HG02884 (cell line): ENCODE data around the gene MPRIP.
"Not testable (repeated sequence)": the region's sequence is repeated elsewhere in the genome, so short reads cannot be mapped to it uniquely, and the experiment has no call there.

Experiments used
- ATAC-seq: cut with Tn5 transposase; IDR thresholded peaks from one replicate; pipeline ENCODE4 v1.9.1; 2021; ENCODE audit warnings: mild to moderate bottlenecking, moderate library complexity; ENCODE audit not compliant: unreplicated experiment

The MPRIP gene

DNA sequence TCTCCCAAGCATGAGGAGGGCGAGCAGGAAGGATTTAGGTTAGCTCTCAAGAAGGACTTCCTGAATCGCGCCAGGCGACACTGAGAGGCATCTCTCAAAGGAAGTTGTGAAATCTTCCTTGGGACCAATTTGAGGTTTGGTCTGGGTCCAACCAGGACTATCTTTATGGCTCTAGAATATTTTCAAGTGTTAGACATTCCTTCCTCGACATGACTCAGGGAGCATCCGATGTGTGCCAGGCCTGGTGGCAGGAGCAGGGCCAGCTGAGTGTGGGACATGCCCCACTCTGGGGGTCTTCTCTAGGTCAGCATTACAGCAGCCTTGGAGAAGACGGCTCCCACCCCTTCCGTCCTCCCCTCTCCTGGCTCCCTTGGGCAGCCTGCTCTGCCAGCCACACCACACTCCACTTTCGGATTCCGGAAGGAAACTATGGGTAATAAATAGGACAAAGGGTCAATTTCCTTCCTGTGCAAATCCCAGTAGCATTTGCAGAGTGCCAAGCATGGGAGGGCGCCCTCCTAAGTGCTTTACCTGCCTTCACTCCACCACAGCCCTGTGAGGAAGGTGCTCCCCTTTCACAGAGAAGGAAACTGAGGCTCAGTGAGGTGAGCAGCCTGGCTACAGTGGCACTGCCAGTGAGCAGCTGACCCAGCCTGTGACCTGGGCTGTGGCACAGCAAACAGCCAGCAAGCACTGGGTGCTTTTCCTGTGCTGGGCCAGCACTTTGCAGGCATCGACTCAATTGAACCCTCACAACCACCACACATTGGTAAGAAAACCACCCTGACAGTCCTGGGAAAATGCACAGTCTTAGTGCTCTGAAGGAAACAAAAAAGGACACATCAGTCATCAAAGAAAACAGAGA lies 31.0 kb upstream of the MPRIP start:
- ATAC-seq = not testable (repeated sequence)

DNA sequence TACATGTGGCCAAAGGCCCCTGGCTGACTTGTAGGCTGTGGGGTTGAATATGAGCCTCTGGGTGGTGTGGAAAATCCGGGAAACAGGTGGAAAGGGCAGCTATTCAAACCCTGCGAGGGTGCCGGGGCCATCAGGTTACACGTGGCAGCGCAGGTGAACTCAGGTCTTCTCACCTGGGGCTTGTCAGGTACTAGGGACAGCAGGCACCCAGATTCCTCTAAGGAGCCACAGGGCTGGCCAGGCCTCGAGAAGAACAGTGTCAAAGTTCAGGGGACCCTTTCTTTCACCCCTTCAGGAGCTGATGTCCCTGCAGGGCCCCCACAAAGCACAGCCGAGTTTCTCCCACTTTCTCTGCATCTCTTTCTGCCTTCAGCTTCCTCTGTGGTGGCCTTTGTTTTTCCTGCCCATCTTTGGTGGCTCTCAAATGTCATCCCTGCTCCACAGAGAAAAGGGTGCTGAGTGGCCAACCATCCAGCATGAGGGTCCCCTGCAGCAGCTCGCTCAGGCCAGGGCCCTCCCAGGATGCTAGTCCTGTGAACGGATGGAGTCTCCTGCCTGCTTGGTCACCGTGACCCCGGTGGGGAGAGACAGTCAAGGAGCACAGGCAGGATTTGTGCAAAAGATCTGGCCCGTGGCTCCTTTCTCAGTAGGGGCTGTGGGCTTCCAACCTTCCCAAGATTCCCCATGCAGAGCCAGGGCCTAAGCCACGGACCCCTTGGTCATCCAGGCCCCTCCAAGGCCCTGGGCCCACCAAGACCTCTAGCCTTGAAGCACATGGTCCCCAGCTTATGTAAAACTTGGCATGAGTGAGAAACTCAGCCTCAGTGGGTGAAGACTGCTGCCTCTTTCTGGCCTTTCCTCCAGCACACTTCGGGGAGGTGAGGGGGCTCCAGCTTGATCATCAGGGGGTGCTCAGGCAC lies 28.2 kb upstream of the MPRIP start:
- not testable (repeated sequence) for ATAC-seq

DNA sequence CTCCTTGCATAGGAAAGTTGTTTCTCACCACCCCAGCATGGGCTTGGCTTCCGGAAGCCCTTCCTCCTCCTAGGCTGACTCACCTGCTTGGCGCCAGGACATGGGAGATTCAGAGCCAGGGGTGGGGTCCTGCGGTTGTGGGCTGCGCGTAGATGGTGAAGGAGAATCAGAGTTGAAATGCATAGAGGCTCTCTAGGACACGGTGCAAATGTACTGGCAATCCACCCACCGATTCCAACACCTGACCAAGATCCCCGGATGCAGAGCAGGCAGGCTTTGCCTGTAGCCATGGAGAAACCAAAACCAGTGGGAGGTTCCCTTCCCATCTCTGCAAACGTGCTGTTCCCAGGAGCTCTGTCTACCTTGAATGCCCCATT lies 27.5 kb upstream of the MPRIP start:
- not testable (repeated sequence) for ATAC-seq

DNA sequence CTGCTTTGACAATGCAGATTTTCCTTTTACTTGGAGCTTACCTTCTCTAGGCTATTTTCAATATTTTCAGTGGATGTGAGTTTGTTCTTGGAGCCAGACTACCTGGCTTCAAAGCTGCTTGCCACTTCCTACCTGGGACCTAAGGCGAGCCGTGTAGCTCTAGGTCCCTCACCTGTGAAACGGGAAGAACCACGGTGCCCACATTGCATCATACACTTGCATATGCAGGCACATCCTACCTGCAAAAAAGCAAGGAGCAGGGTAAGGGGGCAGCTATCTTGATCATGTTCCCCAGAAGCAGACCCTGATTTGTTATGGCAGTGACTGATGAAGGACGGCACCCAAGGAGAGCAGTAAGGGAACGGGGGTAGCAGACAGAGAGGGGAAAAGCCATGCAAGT lies 27.0 kb upstream of the MPRIP start:
- no peak for ATAC-seq

DNA sequence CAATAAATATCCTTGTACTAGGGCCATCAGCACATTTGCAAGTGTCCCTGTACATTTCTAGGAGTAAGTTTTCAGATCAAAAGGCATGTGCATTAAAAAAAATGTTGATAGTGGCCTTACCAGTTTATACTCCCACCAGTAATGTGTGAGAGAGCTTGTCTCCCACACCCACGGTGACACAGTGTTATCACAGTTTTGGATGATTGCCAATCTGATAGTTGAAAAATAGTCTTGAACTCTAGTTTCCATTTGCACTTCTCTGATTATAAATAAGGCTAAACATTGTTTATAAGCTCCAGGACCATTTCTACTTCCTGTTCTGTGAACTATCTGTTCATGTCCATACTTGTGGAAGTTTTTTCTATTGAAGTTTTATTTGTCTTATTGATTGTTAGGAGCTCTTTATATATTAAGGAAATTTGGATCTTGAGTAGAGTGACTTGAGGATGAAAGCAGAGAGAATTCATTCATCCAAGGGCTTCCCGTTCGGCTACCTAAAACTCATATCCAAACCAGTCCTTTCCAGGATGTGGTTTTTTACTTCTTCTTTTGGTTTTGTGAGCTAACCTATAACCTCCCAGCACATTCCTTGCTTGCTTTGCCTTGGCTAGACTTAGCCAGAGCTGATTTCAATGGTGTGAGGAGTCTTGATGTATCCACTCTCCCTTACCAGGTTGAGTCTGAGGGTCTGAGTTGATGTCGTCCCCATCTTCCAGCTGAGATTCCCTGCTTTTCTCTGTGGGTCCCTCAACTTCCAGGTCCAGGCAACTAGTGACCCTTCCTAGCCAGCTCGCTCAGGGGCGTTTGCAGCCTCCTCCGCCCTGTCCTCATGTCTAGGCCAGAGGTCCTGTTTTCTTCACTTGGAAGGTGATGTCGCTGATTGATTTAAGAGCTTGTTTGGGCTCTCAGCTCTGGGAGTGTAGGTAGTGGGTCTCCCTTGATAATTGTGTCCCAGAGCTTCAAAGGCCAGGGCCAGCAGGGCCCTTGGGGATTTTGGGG lies 25.8 kb upstream of the MPRIP start:
- ATAC-seq = not testable (repeated sequence)

DNA sequence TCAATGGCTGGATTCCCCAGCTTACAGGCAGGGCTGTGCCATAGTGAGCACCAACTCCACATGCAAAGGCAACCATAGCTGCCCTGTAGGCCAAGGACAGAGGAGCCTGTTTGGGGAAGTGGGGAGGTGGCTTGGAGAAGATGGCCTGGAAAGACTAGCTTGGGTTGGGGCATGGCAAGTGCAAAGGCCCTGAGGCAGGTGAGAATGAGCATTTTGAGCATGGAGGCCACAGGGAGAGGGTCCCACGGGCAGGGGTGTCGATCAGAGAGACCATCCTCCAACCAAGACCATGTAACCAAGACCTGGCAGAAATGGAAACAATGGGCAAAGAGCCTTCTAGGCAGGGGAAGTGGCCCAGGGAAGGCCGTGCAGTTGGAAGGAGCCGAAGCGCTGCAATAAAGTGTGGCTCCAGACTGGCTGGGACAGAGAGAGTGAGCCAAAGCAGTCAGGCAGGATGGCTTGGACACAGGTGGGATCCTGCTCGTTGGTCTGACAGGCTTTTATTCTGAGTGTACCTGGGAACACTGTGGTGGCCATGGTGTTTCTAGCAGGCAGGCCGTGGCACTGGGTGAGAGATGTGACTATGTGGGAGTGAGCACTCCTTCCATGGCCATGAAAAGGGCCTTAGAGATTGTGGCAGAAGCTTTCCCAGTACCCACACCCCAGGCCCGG lies 24.8 kb upstream of the MPRIP start:
- ATAC-seq = no peak

DNA sequence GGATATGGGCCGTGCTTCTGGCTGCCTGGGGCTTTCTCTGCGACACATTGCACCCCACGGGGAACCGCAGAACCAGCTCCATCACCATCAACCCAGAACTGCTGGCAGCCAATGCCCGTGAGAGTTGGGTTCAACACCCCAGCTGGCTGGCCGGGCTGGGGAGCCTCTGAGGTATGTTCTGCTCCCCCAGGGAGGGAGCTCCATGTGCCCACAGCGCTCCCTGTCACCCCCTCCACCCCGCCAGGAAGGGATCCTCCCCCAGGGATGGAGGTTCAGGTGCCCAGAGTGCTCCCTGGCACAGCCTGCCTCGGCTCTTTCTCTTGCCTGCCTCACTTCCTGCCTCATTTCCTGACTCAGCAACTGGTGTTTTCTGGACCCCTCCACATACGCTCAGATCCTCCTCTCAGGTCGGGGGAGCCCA lies 24.2 kb upstream of the MPRIP start:
- ATAC-seq = no peak

DNA sequence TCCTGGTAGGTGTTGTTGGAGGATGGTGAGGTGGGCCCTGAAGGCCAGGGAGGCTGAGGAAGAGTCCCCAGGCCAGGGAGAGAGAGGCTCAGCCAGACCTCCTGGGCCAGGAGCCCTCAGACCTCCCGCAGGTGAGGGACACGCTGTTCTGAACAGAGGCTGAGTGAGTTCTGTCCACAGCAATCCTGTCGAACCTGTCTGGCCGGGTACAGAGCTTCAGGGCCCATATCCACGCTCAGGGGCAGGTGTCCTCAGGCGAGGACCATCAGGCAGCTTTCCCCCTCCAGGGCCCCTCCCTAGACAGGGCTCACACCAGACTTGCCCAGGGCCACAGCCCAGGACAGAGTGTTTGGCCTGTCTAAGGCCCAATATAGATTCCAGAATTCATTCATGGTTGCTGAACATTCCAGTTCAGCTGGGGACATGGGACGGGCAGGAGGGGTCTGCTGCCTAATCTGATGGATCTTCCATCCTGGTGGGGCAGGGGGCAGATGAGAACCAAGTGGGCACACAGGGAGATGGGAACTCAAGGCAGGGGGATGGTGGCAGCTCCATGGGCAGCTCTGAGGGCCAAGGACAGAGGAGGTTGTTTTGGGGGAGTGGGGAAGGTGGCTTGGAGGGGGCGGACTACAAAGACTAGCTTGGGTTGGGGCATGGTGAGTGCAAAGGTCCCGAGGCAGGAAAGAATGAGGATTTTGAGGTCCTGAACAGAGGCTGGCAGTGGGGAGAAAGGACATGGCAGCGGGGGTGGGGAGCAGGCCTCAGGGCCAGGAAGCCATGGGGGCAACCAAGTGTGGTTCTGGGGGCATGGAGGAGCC lies 23.4 kb upstream of the MPRIP start:
- no peak for ATAC-seq

DNA sequence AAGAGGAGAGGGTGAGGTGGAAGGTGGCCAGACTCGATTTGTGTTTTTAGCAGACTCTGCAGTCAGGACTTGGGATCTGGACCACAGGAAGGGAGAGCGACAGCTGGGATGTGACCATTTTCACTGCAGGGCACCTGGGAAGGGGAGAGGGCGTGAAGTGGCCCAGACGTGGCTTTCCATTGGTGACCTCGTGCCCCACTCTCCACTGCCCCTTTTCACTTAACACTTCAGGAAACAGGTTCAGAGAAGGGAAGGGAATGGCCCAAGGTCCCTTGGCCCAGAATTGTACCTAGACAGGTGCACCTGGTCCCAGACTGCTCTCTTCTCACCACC lies 22.9 kb upstream of the MPRIP start:
- no peak for ATAC-seq

DNA sequence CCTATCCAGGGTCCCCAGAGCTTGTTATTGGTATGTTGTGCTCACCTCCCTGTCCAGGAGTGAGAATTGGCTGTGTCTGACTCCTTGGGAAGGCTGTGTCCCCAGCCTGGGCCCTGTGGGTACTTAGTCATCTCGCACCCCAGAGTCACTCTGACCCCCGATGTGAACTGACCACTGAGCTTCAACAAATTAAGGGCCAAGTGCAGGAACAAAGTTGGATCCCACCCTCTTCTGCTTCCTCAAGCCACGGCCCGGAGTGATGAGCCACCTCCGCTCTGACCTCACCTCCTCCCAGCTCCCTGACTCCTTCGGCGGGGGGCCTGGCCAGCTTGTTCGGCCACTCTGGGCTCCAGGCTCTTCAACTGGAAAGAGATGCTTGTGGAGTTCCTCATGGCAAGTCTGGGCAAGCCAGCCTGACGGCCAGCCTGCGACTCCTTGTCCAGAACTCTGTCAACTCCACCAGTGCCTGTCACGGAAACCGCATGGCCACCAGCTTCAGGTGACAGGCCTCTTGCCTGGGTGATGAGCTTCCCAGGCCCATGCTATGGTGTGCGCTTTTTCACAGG lies 22.3 kb upstream of the MPRIP start:
- no peak for ATAC-seq

DNA sequence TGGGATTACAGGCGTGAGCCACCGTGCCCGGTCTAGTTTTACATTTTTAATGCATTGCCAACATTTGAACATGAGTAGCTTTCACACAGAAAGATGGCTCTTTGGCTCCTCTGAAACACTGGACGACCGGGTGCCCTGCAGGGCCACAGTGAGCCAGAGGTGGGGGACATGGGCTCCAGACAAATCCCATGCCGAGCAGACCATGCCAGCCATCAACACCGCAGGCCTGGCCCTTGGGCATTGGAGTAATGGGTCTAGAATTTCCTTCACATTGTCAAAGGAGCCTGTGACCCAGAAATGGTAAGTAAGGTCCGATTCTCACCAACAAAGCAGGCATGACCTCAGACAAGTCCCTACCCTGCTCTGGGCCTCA lies 21.4 kb upstream of the MPRIP start:
- ATAC-seq = no peak

DNA sequence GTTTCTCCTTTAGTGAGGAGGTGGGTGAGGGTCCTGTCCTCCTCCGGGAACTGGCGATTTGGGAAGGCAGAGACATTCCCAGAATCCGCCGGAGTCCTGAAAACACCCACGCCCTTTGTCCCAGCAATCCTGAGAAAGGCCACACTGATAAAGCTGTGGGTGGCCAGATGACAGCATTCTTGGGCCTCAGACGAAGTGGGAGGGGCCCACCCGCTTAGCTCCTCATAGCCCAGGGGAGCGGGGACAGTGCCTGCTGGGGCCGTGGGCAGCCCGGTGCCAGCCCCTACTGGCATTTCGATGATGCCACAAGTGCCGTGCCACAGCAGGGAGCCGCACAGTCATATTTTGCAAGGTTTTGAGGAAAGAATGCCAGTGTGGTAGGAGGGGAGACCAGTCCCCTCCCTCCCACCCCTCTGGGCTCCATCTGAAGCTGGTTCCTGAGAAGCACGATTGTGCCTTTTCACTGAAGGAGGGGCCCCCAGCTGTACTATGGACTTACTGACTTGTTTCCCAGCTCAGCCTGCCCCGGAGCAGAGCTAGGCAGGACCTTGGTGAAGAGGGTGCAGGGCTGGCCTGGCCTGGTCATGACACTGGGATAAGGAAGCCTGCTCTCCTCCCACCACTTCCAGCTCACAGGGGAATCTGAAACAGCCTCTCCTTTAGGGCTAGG lies 20.9 kb upstream of the MPRIP start:
- ATAC-seq = no peak

DNA sequence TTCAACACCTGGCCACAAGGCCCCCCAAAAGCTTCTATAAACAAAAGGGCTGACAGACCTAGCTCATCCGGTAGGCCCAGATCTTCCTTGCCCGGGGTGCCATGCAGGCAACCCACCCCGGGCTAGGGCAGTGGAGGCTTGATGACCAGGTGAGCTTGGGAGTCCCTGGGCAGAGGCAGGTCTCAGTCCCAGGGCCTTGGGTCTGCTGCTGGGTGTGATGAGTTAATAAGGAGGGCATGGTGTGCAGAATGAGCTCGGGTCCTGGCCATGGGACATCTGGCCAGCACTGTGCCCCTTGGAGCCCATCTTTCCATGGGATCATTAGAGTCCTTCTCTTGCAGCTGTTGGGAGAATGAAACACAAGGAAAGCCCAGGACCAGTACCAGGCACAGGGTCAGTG lies 20.2 kb upstream of the MPRIP start:
- no peak for ATAC-seq

DNA sequence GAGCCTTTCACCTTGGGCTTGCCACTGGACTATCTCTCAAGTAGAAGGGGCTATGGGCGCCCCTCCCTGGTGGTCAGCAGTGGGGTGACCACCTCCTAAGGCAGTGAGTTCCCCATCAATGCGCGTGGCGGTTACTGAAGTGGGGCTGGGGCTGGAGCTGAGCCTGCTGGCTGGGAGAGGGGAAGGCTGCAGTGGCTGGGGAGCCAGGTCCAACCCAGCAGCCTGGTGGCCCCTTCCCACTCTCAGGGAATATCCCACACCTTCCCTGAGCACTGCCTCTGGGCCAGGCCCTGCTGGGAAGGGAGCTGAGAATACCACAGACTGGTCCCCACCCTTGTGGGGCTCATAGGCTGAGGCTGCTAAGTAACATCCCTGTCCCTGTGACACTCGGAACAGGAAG lies 19.8 kb upstream of the MPRIP start:
- ATAC-seq = no peak

DNA sequence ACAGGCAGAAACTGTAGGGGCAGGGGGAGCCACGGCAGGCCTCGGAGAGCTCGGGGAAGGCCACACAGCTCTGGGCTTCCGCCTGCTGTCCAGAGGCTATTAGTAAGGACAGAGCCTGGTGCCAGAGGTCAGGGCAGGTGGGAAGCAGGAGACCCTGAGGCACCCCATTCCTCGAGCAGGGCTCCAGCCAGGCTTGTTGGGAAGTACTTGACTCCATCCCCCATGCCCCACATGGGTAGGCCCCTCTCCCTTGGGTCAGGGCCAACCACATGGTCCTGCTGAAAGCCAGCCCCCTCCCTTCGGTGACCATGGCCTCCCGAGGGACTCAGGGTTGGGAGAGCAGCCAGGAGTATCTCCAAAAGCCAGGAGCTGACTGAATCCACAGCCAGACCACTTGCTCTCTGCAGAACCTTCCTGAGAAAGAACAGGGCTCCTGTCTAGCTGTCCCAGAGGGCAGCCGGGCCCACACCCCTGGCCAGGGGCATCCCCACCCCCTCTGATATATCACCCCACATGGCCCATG lies 17.4 kb upstream of the MPRIP start:
- ATAC-seq = no peak

DNA sequence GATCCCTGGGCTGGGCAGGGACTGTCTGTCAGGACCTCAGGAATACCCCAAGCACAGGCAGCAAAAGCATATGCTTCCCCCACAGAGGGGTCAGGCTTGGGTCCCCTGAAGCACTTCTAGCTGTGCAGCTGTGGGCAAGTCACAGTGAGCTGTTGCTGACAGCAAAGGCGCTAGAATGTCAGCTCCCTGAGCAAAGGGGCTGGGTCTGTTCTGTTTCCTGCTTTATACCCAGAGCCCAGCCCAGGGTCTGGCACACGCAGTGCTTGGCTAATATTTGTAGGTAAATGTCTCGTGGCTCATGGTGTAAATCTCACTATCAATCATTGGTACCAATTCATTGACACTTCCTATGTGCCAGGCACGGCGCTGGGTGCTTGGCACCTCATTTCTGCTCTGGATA lies 16.6 kb upstream of the MPRIP start:
- no peak for ATAC-seq

DNA sequence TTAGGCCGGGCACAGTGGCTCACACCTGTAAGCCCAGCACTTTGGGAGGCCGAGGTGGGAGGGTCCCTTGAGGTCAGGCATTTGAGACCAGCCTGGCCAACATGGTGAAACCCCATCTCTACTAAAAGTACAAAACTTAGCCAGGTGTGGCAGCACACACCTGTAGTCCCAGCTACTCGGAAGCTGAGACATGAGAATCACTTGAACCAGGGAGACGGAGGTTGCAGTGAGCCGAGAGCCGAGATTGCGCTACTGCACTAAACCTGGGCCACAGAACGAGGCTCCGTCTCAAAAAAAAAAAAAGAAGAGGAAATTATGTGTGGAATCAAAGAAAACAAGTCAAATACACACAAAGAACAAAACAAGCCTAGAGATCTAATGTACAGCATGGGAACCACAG lies 16.1 kb upstream of the MPRIP start:
- no peak for ATAC-seq

DNA sequence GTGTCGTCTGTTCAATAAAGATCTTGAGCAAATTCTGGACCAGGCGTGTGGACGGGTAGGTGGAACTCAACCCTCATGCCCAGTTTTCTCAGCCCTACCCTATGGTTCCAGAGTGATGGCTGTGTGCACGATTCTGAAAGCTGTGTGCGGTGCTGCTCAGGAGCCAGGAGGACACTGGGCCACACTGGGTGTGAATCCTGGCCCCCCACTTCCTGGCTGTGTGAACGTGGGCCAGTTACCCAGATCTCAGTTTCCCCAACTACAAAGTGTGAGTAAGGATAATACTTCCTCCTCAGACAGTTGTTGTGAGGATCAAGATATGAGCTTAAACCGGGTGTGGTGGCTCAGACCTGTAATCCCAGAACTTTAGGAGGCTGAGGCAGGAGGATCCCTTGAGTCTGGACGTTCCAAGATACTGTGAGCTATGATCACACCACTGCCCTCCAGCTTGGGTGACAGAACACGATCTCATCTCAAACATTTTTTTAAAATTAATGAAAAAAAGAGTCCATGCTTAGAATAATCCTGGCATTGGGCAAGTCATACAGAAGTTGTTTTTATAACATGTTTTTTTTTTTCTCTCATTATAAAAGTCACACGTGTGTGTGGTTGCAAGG lies 14.7 kb upstream of the MPRIP start:
- ATAC-seq = no peak
